ENCODE data around the gene ZSWIM1. TPM values are rescaled to one million over a fixed set of nuclear protein-coding genes. Genes with fewer than 3 reads are reported as not detected.

ZSWIM1 gene
- total and polyA plus RNA-seq, 2 donors (not counting 1 experiment from before 2014, with no cell fraction given) = 5.4 to 15.7 TPM

DNA sequence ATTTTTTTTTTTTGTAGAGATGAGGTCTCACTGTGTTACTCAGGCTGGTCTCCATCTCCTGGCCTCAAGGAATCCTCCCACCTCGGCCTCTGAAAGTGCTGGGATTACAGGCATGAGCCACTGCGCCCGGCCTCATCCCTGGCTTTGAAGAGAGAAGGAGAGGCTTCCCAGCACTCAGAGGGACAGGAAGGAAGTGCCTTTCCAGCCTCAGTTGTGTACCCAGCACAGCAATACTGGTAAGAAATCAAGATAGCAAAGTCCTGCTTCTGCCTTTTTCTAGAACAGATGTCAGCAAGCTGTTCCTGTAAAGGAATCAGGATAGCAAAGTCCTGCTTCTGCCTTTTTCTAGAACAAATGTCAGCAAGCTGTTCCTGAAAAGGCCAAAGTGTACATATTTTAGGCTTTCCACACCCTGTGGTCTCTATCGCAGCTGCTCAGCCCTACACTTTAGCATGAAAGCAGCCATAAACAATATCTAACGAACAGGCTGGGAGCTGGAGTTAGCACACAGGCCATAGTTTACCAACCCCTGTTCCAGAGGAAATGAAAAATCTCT lies 37.2 kb downstream of the ZSWIM1 start:
- Mint-ChIP-seq H3K4me1 (no peaks in the 10 kb centered on the region), H3K9me3 (ENCODE audit: insufficient read depth) (no peaks in the 10 kb centered on the region), H3K4me3 (no peak overlapping the region), H3K27me3 (peaks cover 33% of the 10 kb centered on the region), H3K27ac (no peak overlapping the region)
- Histone ChIP-seq H3K9ac (ENCODE audit: low read length) (no peak overlapping the region), H3K79me2 (ENCODE audit: control insufficient read depth, insufficient read depth, low read length) (no peaks in the 10 kb centered on the region), H3K4me3 (ENCODE audit: control extremely low read depth in 1 of 5, extremely low read depth in 1 of 5, insufficient read depth in 1 of 5, low read depth in 2 of 5, low read length in 4 of 5) (no peak overlapping the region), H2AFZ (ENCODE audit: insufficient read depth, low read depth, low read length, poor library complexity, severe bottlenecking) (no peak overlapping the region), H3K27ac (ENCODE audit: low read length in 2 of 2) (no peak overlapping the region), H3K4me1 (ENCODE audit: control insufficient read depth in 2 of 2, insufficient read depth in 2 of 2, low read length in 2 of 2) (no peaks in the 10 kb centered on the region), H3K36me3 (replicated peaks in 1 of 2; ENCODE audit: control extremely low read depth in 1 of 2, control insufficient read depth in 1 of 2, extremely low read depth in 1 of 2, insufficient read depth in 2 of 2, low read length in 1 of 2) (no peaks in the 10 kb centered on the region), H3K27me3 (replicated peaks in 1 of 4; ENCODE audit: control extremely low read depth in 1 of 4, control insufficient read depth in 3 of 4, insufficient read depth in 4 of 4, low read length in 3 of 4) (peaks cover 0 to 28% (median 5%) of the 10 kb centered on the region in 4 experiments), H3K9me3 (ENCODE audit: control extremely low read depth in 1 of 3, control insufficient read depth in 2 of 3, insufficient read depth in 1 of 3, low read length in 2 of 3) (no peaks in the 10 kb centered on the region), H3K4me2 (replicated peaks; ENCODE audit: low read depth, low read length, poor library complexity, severe bottlenecking) (no peak overlapping the region), H4K20me1 (ENCODE audit: control insufficient read depth, insufficient read depth, low read length, poor library complexity, severe bottlenecking) (no peaks in the 10 kb centered on the region)
- 91% methylated on average over 4 of the region's 5 CpGs for WGBS (ENCODE audit: insufficient coverage)
- no peak for ATAC-seq (ENCODE audit: low read depth)
- ChIA-PET POLR2A (no interaction called here), CTCF (no interaction called here)
- DNase-seq = no peak
- intact Hi-C loops (cut with micrococcal nuclease) = no loop called here
- TF ChIP-seq, protein P1, sequence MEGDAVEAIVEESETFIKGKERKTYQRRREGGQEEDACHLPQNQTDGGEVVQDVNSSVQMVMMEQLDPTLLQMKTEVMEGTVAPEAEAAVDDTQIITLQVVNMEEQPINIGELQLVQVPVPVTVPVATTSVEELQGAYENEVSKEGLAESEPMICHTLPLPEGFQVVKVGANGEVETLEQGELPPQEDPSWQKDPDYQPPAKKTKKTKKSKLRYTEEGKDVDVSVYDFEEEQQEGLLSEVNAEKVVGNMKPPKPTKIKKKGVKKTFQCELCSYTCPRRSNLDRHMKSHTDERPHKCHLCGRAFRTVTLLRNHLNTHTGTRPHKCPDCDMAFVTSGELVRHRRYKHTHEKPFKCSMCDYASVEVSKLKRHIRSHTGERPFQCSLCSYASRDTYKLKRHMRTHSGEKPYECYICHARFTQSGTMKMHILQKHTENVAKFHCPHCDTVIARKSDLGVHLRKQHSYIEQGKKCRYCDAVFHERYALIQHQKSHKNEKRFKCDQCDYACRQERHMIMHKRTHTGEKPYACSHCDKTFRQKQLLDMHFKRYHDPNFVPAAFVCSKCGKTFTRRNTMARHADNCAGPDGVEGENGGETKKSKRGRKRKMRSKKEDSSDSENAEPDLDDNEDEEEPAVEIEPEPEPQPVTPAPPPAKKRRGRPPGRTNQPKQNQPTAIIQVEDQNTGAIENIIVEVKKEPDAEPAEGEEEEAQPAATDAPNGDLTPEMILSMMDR (IDR thresholded peaks at IDR 0.05) = no peak
- no peak for TF ChIP-seq EZH2 (IDR thresholded peaks at IDR 0.05; ENCODE audit: borderline replicate concordance, insufficient read depth, low read depth, low read length, poor library complexity, severe bottlenecking)

DNA sequence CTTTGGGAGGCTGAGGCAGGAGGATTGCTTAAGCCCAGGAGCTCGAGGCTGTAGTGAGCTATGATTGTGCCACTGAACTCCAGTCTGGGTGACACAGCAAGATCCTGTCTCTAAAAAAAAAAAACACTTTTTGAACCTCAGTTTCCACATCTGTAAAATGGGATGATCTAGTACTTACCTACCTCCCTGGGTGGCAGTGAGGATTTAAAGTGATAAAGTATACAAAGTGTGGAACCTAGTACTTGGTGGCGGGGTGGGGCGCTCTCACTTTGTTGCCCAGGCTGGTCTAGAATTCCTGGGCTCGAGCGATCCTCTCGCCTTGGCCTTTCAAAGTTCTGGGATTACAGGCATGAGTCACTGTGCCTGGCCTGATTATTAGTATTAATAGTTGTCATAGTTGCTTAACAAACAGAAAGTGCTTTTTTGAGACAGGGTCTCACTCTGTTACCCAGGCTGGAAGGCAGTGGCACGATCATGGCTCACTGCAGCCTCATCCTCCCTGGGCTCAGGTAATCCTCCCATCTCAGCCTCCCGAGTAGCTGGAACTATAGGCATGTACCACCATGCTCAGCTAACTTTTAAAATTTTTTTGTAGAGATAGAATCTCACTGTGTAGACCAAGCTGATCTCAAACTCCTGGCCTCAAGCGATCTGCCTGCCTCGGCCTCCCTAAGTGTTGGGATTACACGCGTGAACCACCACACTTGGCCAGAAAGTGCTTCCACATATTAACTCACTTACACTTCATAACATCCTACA lies 37.9 kb downstream of the ZSWIM1 start:
- H3K9ac ChIP-seq (ENCODE audit: low read length) = no peak overlapping the region
- no peak for ATAC-seq (ENCODE audit: low read depth)
- H3K27ac Mint-ChIP-seq = no peak overlapping the region

More for the DNA sequence above, 37.9 kb downstream of the ZSWIM1 start:
- Mint-ChIP-seq H3K9me3 (ENCODE audit: insufficient read depth) (no peaks in the 10 kb centered on the region), H3K4me3 (no peak overlapping the region), H3K27me3 (peaks cover 33% of the 10 kb centered on the region), H3K4me1 (no peaks in the 10 kb centered on the region)
- Histone ChIP-seq H3K27ac (ENCODE audit: low read length in 2 of 2) (no peak overlapping the region), H3K4me2 (replicated peaks; ENCODE audit: low read depth, low read length, poor library complexity, severe bottlenecking) (no peak overlapping the region), H3K4me3 (ENCODE audit: control extremely low read depth in 1 of 5, extremely low read depth in 1 of 5, insufficient read depth in 1 of 5, low read depth in 2 of 5, low read length in 4 of 5) (no peak overlapping the region), H2AFZ (ENCODE audit: insufficient read depth, low read depth, low read length, poor library complexity, severe bottlenecking) (no peak overlapping the region), H4K20me1 (ENCODE audit: control insufficient read depth, insufficient read depth, low read length, poor library complexity, severe bottlenecking) (no peaks in the 10 kb centered on the region), H3K27me3 (replicated peaks in 1 of 4; ENCODE audit: control extremely low read depth in 1 of 4, control insufficient read depth in 3 of 4, insufficient read depth in 4 of 4, low read length in 3 of 4) (peaks cover 0 to 28% (median 5%) of the 10 kb centered on the region in 4 experiments), H3K36me3 (replicated peaks in 1 of 2; ENCODE audit: control extremely low read depth in 1 of 2, control insufficient read depth in 1 of 2, extremely low read depth in 1 of 2, insufficient read depth in 2 of 2, low read length in 1 of 2) (no peaks in the 10 kb centered on the region), H3K4me1 (ENCODE audit: control insufficient read depth in 2 of 2, insufficient read depth in 2 of 2, low read length in 2 of 2) (no peaks in the 10 kb centered on the region), H3K9me3 (ENCODE audit: control extremely low read depth in 1 of 3, control insufficient read depth in 2 of 3, insufficient read depth in 1 of 3, low read length in 2 of 3) (no peaks in the 10 kb centered on the region), H3K79me2 (ENCODE audit: control insufficient read depth, insufficient read depth, low read length) (no peaks in the 10 kb centered on the region)
- intact Hi-C loops (cut with micrococcal nuclease) = no loop called here
- no peak for DNase-seq
- CTCF ChIA-PET = interaction anchor here (0.9 kb wide), 1 partner anchor 95 kb away, joined by 3 read pairs; no protein-coding TSS in a partner anchor
- 97% methylated on average over 10 of the region's 12 CpGs for WGBS (ENCODE audit: insufficient coverage)
- POLR2A ChIA-PET = no interaction called here
- TF ChIP-seq EZH2 (IDR thresholded peaks at IDR 0.05; ENCODE audit: borderline replicate concordance, insufficient read depth, low read depth, low read length, poor library complexity, severe bottlenecking) = no peak
- TF ChIP-seq, protein P1 (IDR thresholded peaks at IDR 0.05) = no peak
